Testis (tissue), 5 donors: ENCODE data around the gene ADGRA1. TPM values are rescaled to one million over a fixed set of nuclear protein-coding genes. Genes with fewer than 3 reads are reported as not detected.

Experiments used
- DNase-seq: peaks from one replicate; pipeline ENCODE4 v3.0.0-alpha.2; 2019
- H3K27ac ChIP-seq, 2 donors: fragments of 200-600 bp; sonication (generic); one replicate each; pipeline ENCODE4 v1.5.1; 2019
- H3K27me3 ChIP-seq: fragments of 200-600 bp; sonication (generic); one replicate; pipeline ENCODE4 v1.5.1; 2019
- H3K36me3 ChIP-seq: fragments of 200-600 bp; sonication (generic); one replicate; pipeline ENCODE4 v1.5.1; 2017; ENCODE audit warnings: low read depth; ENCODE audit errors: missing control alignments
- H3K4me1 ChIP-seq: fragments of 200-600 bp; sonication (generic); one replicate; pipeline ENCODE4 v1.5.1; 2019
- H3K4me3 ChIP-seq, 2 donors: fragments of 200-600 bp; sonication (generic); one replicate each; pipeline ENCODE4 v1.5.1; 2017 to 2019
- H3K9me3 ChIP-seq: fragments of 200-600 bp; sonication (generic); one replicate; pipeline ENCODE4 v1.5.1; 2017
- CTCF ChIP-seq, 3 experiments: fragments of 450-650 bp in 2 of 3; fragments of 200-600 bp in 1 of 3; sonication (generic) in 1 of 3; IDR thresholded peaks; one replicate each; pipeline ENCODE4 v1.5.1; 2016 to 2019; ENCODE audit warnings: antibody characterized with exemption in 3 of 3, mild to moderate bottlenecking in 2 of 3, moderate library complexity in 1 of 3
- POLR2A ChIP-seq: fragments of 450-650 bp; IDR thresholded peaks from one replicate; pipeline ENCODE4 v1.6.1; 2017; ENCODE audit warnings: antibody characterized with exemption, mild to moderate bottlenecking, moderate library complexity
- WGBS, 2 donors: methylation state at CpG; one replicate each; pipeline ENCODE4 v1.1.5; 2018; 5-methylcytosine and 5-hydroxymethylcytosine counted together
- intact Hi-C: fragments of 100-400 bp; cut with DNase I; formaldehyde crosslinking; loops from one replicate; pipeline ENCODE4 v1.15.1; 2023; ENCODE audit warnings: low total_unique reads
- long read RNA-seq, 2 donors: transcript quantifications; one replicate each; lab custom pipeline, GENCODE V29; 2026
- polyA plus RNA-seq: library from polyadenylated mRNA; stranded (reverse); fragments of 350-450 nt; fragmentation: Illumina TruSeq; extraction: RNeasy Lipid Tissue Mini Kit (QIAGEN cat#74804); gene quantifications from one replicate; pipeline ENCODE4 v1.2.3, GENCODE V29; 2014; ENCODE audit warnings: low read depth, low replicate concordance; ENCODE audit not compliant: insufficient read depth
- total RNA-seq, 2 donors: library from RNA; depleted of rRNA; stranded (reverse); fragments of >200 nt; gene quantifications; one replicate each; pipeline ENCODE4 v1.2.3, GENCODE V29; 2016

The ADGRA1 gene
- total RNA-seq (1 to 10 TPM; 1.1 to 1.4 TPM), polyA plus RNA-seq (0.95 TPM)
- long read RNA-seq, donor 1 = 0 reads
- long read RNA-seq, donor 2 = 0 reads

GRCh38 chr10:133087679-133088178 lies at the start of gene ADGRA1:
TSS of gene ADGRA1 (plus strand) at chr10:133087924. CDS start at chr10:133088910, 986 bp downstream.
- Histone ChIP-seq H3K27ac (no peak within 1 kb of the TSS), H3K4me1 (no peaks in the 10 kb centered on the region), H3K4me3 (peak within 1 kb of the TSS; percentile 9 to 34), H3K36me3 (no peaks in the 10 kb centered on the region), H3K27me3 (no peaks in the 10 kb centered on the region), H3K9me3 (no peaks in the 10 kb centered on the region)
- intact Hi-C loops = no loop called here
- peak; percentile 23 for DNase-seq
- 0 to 2% methylated on average over 31 to 45 of the region's 72 CpGs for WGBS, 2 donors
- TF ChIP-seq CTCF (IDR thresholded peaks at IDR 0.05) (no peak), POLR2A (no peak)

- H3K27me3 ChIP-seq = no peaks in the 10 kb centered on the region
- DNase-seq = no peak
- intact Hi-C loops = no loop called here
- H3K27ac ChIP-seq = no peak overlapping the region
- 71 to 80% methylated on average over 28 of the region's 28 CpGs for WGBS, 2 donors
- TF ChIP-seq CTCF (IDR thresholded peaks at IDR 0.05) (no peak), POLR2A (no peak)
- H3K4me1 ChIP-seq = no peaks in the 10 kb centered on the region
- no peaks in the 10 kb centered on the region for H3K9me3 ChIP-seq
- no peaks in the 10 kb centered on the region for H3K36me3 ChIP-seq
- H3K4me3 ChIP-seq = no peak overlapping the region
These were observed 49.5 kb upstream of the ADGRA1 start for GRCh38 chr10:133038036-133038823.

- no peaks in the 10 kb centered on the region for H3K9me3 ChIP-seq
- no peak overlapping the region for H3K4me3 ChIP-seq
- TF ChIP-seq POLR2A = no peak
- TF ChIP-seq CTCF (IDR thresholded peaks at IDR 0.05) = no peak
- H3K4me1 ChIP-seq = no peaks in the 10 kb centered on the region
- no peaks in the 10 kb centered on the region for H3K36me3 ChIP-seq
- H3K27ac ChIP-seq = no peak overlapping the region
- DNase-seq = no peak
- no peaks in the 10 kb centered on the region for H3K27me3 ChIP-seq
- WGBS, 2 donors = 47 to 50% methylated on average over 19 to 23 of the region's 30 CpGs
- intact Hi-C loops = no loop called here
These were observed 48.5 kb upstream of the ADGRA1 start for GRCh38 chr10:133039107-133039802.

- H3K4me3 ChIP-seq = no peak overlapping the region
- H3K9me3 ChIP-seq = no peaks in the 10 kb centered on the region
- no peak for TF ChIP-seq POLR2A
- TF ChIP-seq CTCF (IDR thresholded peaks at IDR 0.05) = no peak
- WGBS, 2 donors = 42 to 62% methylated on average over 11 to 15 of the region's 15 CpGs
- H3K36me3 ChIP-seq = no peaks in the 10 kb centered on the region
- H3K27ac ChIP-seq = no peak overlapping the region
- H3K27me3 ChIP-seq = no peaks in the 10 kb centered on the region
- no peak for DNase-seq
- no peaks in the 10 kb centered on the region for H3K4me1 ChIP-seq
- intact Hi-C loops = no loop called here
These were observed 47.9 kb upstream of the ADGRA1 start for GRCh38 chr10:133039803-133040165.
